ENCODE results near the gene GPR183.
A peak's percentile ranks its signal among the peaks of the same experiment; 100 is the strongest.

GPR183 gene

GRCh38 chr13:99312493-99312883 is 5.3 kb upstream of the GPR183 start:
- no peak for DNase-seq (ENCODE audit: low read depth in 2 of 2)

GRCh38 chr13:99311748-99312492 is 4.7 kb upstream of the GPR183 start:
- DNase-seq (ENCODE audit: low read depth in 2 of 2) = no peak

GRCh38 chr13:99311137-99311536 is 3.9 kb upstream of the GPR183 start:
- DNase-seq (ENCODE audit: low read depth in 2 of 2) = no peak

- DNase-seq (ENCODE audit: low read depth in 2 of 2) = no peak
Measured at GRCh38 chr13:99310382-99311031, 3.3 kb upstream of the GPR183 start.

- no peak for DNase-seq (ENCODE audit: low read depth in 2 of 2)
Measured at GRCh38 chr13:99308471-99309087, 1.4 kb upstream of the GPR183 start.

GRCh38 chr13:99307648-99308339 is 595 bp upstream of the GPR183 start:
- DNase-seq (ENCODE audit: low read depth in 2 of 2) = peak; percentile 48 to 58

GRCh38 chr13:99305566-99305965 is 1.6 kb downstream of the GPR183 start:
- DNase-seq (ENCODE audit: low read depth in 2 of 2) = no peak

GRCh38 chr13:99305158-99305557 is 2.0 kb downstream of the GPR183 start:
- no peak for DNase-seq (ENCODE audit: low read depth in 2 of 2)

GRCh38 chr13:99304541-99304940 is 2.7 kb downstream of the GPR183 start:
- no peak for DNase-seq (ENCODE audit: low read depth in 2 of 2)

- no peak for DNase-seq (ENCODE audit: low read depth in 2 of 2)
Measured at GRCh38 chr13:99303863-99304521, 3.2 kb downstream of the GPR183 start.

GRCh38 chr13:99302637-99303505 is 4.3 kb downstream of the GPR183 start:
- no peak for DNase-seq (ENCODE audit: low read depth in 2 of 2)

GRCh38 chr13:99301913-99302636 is 5.1 kb downstream of the GPR183 start:
- no peak for DNase-seq (ENCODE audit: low read depth in 2 of 2)

GRCh38 chr13:99301056-99301838 is 6.0 kb downstream of the GPR183 start:
- DNase-seq (ENCODE audit: low read depth in 2 of 2) = no peak

- DNase-seq (ENCODE audit: low read depth in 2 of 2) = no peak
Measured at GRCh38 chr13:99299920-99300341, 7.3 kb downstream of the GPR183 start.

GRCh38 chr13:99299256-99299919 is 7.8 kb downstream of the GPR183 start:
- no peak for DNase-seq (ENCODE audit: low read depth in 2 of 2)

- no peak for DNase-seq (ENCODE audit: low read depth in 2 of 2)
Measured at GRCh38 chr13:99298056-99298455, 9.1 kb downstream of the GPR183 start.

GRCh38 chr13:99297331-99297730 is 9.9 kb downstream of the GPR183 start:
- DNase-seq (ENCODE audit: low read depth in 2 of 2) = no peak

- DNase-seq (ENCODE audit: low read depth in 2 of 2) = no peak
Measured at GRCh38 chr13:99296398-99296797, 10.8 kb downstream of the GPR183 start.
